ENCODE measurements around the gene LHFPL5. TPM values are rescaled to one million over a fixed set of nuclear protein-coding genes. Genes with fewer than 3 reads are reported as not detected.

The LHFPL5 gene
- total RNA-seq, 1 experiment from 2014 or later, result 1.7 TPM

- no peaks in the 10 kb centered on the region for H3K4me1 ChIP-seq (replicated peaks; ENCODE audit: insufficient read depth)
- no peak for TF ChIP-seq EZH2 (IDR thresholded peaks at IDR 0.05; ENCODE audit: low read depth)
- no peak for TF ChIP-seq CTCF (conservative IDR thresholded peaks at IDR 0.05)
- H3K9me3 ChIP-seq (ENCODE audit: insufficient read depth, low read depth), result no peaks in the 10 kb centered on the region
- no TSS peak for BruUV-seq (replicated peaks)
- H3K4me3 ChIP-seq, result no peak overlapping the region
- no peak overlapping the region for H3K27ac ChIP-seq
- H2AFZ ChIP-seq, result no peak overlapping the region
- ChIA-PET POLR2A (ENCODE audit: unreplicated experiment) (interaction anchor here (0.7 kb wide), 2 partner anchors 11 to 18 kb away, joined by 4 to 6 read pairs; no protein-coding TSS in a partner anchor), CTCF (no interaction called here)
- peaks cover 8% of the 10 kb centered on the region for H4K20me1 ChIP-seq (ENCODE audit: insufficient read depth)
- 0 out of 2 replicates have a peak, but pooled peaks cover 7% of the 10 kb centered on the region for H3K79me2 ChIP-seq (ENCODE audit: low read depth)
- H3K36me3 ChIP-seq (ENCODE audit: low read depth), result peaks cover 58% of the 10 kb centered on the region
- H3K4me2 ChIP-seq, result no peak overlapping the region
- DNase-seq, result no peak
- intact Hi-C loops (cut with micrococcal nuclease; ENCODE audit: unreplicated experiment), result no loop called here
- H3K27me3 ChIP-seq (ENCODE audit: insufficient read depth, low read depth), result no peaks in the 10 kb centered on the region
- no peaks in the 10 kb centered on the region for H3K9me2 ChIP-seq (ENCODE audit: insufficient read depth)
- peaks cover 17% of the 10 kb centered on the region for H3F3A ChIP-seq (ENCODE audit: insufficient read depth, low read depth)
These were observed 52.7 kb downstream of the LHFPL5 start for GRCh38 chr6:35857853-35858252.

- POLR2A ChIA-PET (ENCODE audit: unreplicated experiment), result no interaction called here
- Histone ChIP-seq H3K27me3 (ENCODE audit: insufficient read depth, low read depth) (no peaks in the 10 kb centered on the region), H3K36me3 (ENCODE audit: low read depth) (peaks cover 62% of the 10 kb centered on the region), H3F3A (ENCODE audit: insufficient read depth, low read depth) (peaks cover 17% of the 10 kb centered on the region), H3K4me3 (no peak overlapping the region), H3K4me2 (no peak overlapping the region), H3K27ac (no peak overlapping the region), H3K79me2 (ENCODE audit: low read depth) (peaks cover 16% of the 10 kb centered on the region; the same call in 1 of the 2 replicates), H3K4me1 (replicated peaks; ENCODE audit: insufficient read depth) (no peaks in the 10 kb centered on the region), H2AFZ (no peak overlapping the region), H3K9me2 (ENCODE audit: insufficient read depth) (no peaks in the 10 kb centered on the region), H4K20me1 (ENCODE audit: insufficient read depth) (peaks cover 8% of the 10 kb centered on the region), H3K9me3 (ENCODE audit: insufficient read depth, low read depth) (no peaks in the 10 kb centered on the region)
- TF ChIP-seq EZH2 (IDR thresholded peaks at IDR 0.05; ENCODE audit: low read depth), result no peak
- TF ChIP-seq CTCF (conservative IDR thresholded peaks at IDR 0.05), result no peak
- no TSS peak for BruUV-seq (replicated peaks)
- CTCF ChIA-PET, result no interaction called here
- intact Hi-C loops (cut with micrococcal nuclease; ENCODE audit: unreplicated experiment), result no loop called here
- no peak for DNase-seq
These were observed 54.2 kb downstream of the LHFPL5 start for GRCh38 chr6:35859367-35859766.

Other genes starting within 250 kb of the LHFPL5 start
- 3.9 and 5.0 TPM in 2 replicates for gene FKBP5, start 116.4 kb upstream of the LHFPL5 start, total RNA-seq (2021)
- 0.35 and 0.57 TPM in 2 replicates for gene ARMC12, start 68.3 kb upstream of the LHFPL5 start, total RNA-seq (2021)
- gene CLPSL2, start 28.8 kb upstream of the LHFPL5 start, total RNA-seq (2021), result 0.76 TPM in 1 of 2 replicates, not detected in the other
- gene CLPSL1, start 24.3 kb upstream of the LHFPL5 start, total RNA-seq (2021), result not detected in 2 replicates
- not detected in 2 replicates for gene CLPS, start 8.0 kb upstream of the LHFPL5 start, total RNA-seq (2021)
- gene SRPK1, start 115.7 kb downstream of the LHFPL5 start, total RNA-seq (2021), result 79.0 and 98.7 TPM in 2 replicates
- not detected in 2 replicates for gene SLC26A8, start 219.3 kb downstream of the LHFPL5 start, total RNA-seq (2021)
- 60.4 and 70.7 TPM in 2 replicates for gene MAPK14, start 222.5 kb downstream of the LHFPL5 start, total RNA-seq (2021)

Data from PC-9 (cell line).